Stomach (tissue), 19 donors: Measurements from ENCODE around the gene KIAA1210. TPM values are rescaled to one million over a fixed set of nuclear protein-coding genes. Genes with fewer than 3 reads are reported as not detected.

Experiments
- DNase-seq, 2 donors: peaks; one replicate each; pipeline versions ENCODE4 v3.0.0 to v3.0.0-alpha.2; 2013 to 2019
- H3K27ac ChIP-seq, 5 donors: fragments of 200-600 bp in 4 of 5; sonication (generic) in 4 of 5; one replicate each; pipeline ENCODE4 v1.5.1; 2013 to 2019; ENCODE audit warnings: mild to moderate bottlenecking in 1 of 5, moderate library complexity in 1 of 5
- H3K27me3 ChIP-seq, 3 donors: fragments of 200-600 bp; sonication (generic); one replicate each; pipeline ENCODE4 v1.5.1; 2017 to 2019; ENCODE audit warnings: mixed run types in 1 of 3
- H3K36me3 ChIP-seq, 4 donors: fragments of 200-600 bp; sonication (generic); 1 replicate in 3 of 4; 2 replicates in 1 of 4; pipeline ENCODE4 v1.5.1; 2016 to 2019
- H3K4me1 ChIP-seq, 4 donors: fragments of 200-600 bp; sonication (generic); one replicate each; pipeline ENCODE4 v1.5.1; 2016 to 2019
- H3K4me3 ChIP-seq, 4 donors: fragments of 200-600 bp; sonication (generic) in 3 of 4; one replicate each; pipeline ENCODE4 v1.5.1; 2016 to 2019; ENCODE audit warnings: mild to moderate bottlenecking in 1 of 4
- H3K9me3 ChIP-seq, 4 donors: fragments of 200-600 bp; sonication (generic); one replicate each; pipeline ENCODE4 v1.5.1; 2016 to 2019
- CTCF ChIP-seq, 7 experiments: fragments of 450-650 bp in 4 of 7; fragments of 200-600 bp in 3 of 7; sonication (generic) in 3 of 7; IDR thresholded peaks; one replicate each; pipeline ENCODE4 v1.5.1; 2016 to 2019; ENCODE audit warnings: antibody characterized with exemption in 7 of 7, control low read depth in 2 of 7, mild to moderate bottlenecking in 1 of 7
- EP300 ChIP-seq: sonication (generic); formaldehyde crosslinking; IDR thresholded peaks from one replicate; pipeline ENCODE4 v1.6.1; 2017; ENCODE audit warnings: antibody characterized with exemption
- POLR2A ChIP-seq, 4 donors: fragments of 450-650 bp; IDR thresholded peaks; one replicate each; pipeline ENCODE4 v1.6.1; 2016; ENCODE audit warnings: antibody characterized with exemption in 4 of 4, control low read depth in 2 of 4, mild to moderate bottlenecking in 1 of 4, moderate library complexity in 1 of 4
- POLR2AphosphoS5 ChIP-seq, 3 donors: sonication (generic); formaldehyde crosslinking; IDR thresholded peaks; one replicate each; pipeline ENCODE4 v1.6.1; 2016; ENCODE audit warnings: antibody characterized with exemption in 3 of 3
- WGBS, 5 donors: extraction: QIAGEN DNeasy Blood & Tissue Kit in 3 of 5; methylation state at CpG; one replicate each; pipeline versions ENCODE4 v1.1.5 to v1.1.7; 2013 to 2018; 5-methylcytosine and 5-hydroxymethylcytosine counted together
- intact Hi-C: fragments of 100-400 bp; cut with DNase I; formaldehyde crosslinking; loops from one replicate; pipeline ENCODE4 v1.15.1; 2023; ENCODE audit warnings: low total_unique reads
- long read RNA-seq, 10 donors: transcript quantifications; one replicate each; lab custom pipeline, GENCODE V29; 2026
- polyA plus RNA-seq, 3 donors: library from polyadenylated mRNA; stranded (reverse); fragments of 200-250 nt; gene quantifications; one replicate each; pipeline ENCODE4 v1.2.3, GENCODE V29; 2013
- total RNA-seq, 5 donors: library from RNA; depleted of rRNA; stranded (reverse); fragments of >200 nt; gene quantifications; one replicate each; pipeline versions ENCODE4 v1.1.0 to v1.2.3, GENCODE V29; 2014 to 2016
- donor health status: healthy with polysubstance abuse.
- donor health status: Bipolar disorder and iron deficiency.
- donor health status: healthy.

The KIAA1210 gene
- total RNA-seq (10 to 100 TPM in 1 of 5 donors, not detected in 4; 44.3 TPM), polyA plus RNA-seq (not detected)
- long read RNA-seq, donor 1, result 0 reads
- long read RNA-seq, donor 2, result 0 reads
- long read RNA-seq, donor 3, result 0 reads
- long read RNA-seq, donor 4, result 0 reads
- long read RNA-seq, donor 5, result 0 reads
- long read RNA-seq, donor 6, result 0 reads
- long read RNA-seq, donor 7, result 0 reads
- long read RNA-seq, donor 8, result 0 reads
- long read RNA-seq, donor 9, result 0 reads
- long read RNA-seq, donor 10, result 0 reads

DNA sequence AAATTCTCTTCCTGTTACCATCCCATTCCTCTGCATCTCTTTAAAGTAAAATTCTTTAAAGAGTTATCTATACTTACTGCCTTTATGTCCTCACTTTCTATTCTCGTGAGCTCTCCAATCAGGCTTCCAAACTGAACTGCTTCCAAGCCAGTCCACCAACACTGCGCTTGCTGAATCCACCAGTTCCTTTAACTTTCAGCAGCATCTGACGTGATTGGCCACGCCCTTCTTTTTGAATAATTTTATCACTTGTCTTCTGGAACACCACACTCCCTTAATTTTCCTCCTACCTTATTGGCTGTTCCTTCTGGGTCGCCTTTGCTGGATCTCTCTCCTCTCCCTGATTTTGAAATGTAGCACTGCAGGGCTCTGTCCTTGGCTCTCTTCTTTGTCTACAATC is at the start of gene KIAA1210:
TSS of gene KIAA1210 (minus strand) at position 163 of the 400 bp plus-strand sequence. CDS start 4,170 bp downstream, outside the sequence.
- intact Hi-C loops, result no loop called here
- Histone ChIP-seq H3K27ac (no peak within 1 kb of the TSS), H3K9me3 (no peaks in the 10 kb centered on the region), H3K36me3 (no peaks in the 10 kb centered on the region), H3K4me3 (no peak within 1 kb of the TSS), H3K27me3 (no peaks in the 10 kb centered on the region), H3K4me1 (no peaks in the 10 kb centered on the region)
- TF ChIP-seq EP300 (no peak), CTCF (IDR thresholded peaks at IDR 0.05) (no peak)
- 36 to 78% (median 48%) methylated on average over 5 of the region's 5 CpGs for WGBS, 5 donors
- no peak for DNase-seq

DNA sequence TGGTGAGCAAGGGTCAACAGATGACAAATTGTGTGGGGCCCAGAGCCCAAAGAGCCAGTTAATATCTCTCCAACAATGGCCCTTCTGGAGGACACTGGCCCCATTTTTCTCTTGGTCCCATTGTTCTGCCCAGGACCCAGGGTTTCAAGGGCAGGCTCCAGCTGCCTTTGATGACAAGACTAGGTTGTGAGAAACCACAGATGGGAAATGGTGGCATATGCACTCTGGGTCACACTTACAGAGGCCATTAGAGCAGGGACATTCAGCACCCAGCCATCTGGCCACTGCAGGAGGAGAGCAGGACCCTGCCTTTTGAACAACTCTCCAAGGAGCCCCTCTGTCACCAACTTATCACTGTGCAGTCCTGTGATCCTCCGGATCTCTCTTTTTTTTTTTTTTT is 49.7 kb upstream of the KIAA1210 start:
- 0 to 100% (median 86%) methylated on average over 1 of the region's 1 CpG for WGBS, 5 donors
- H3K27me3 ChIP-seq, result no peaks in the 10 kb centered on the region
- no peak overlapping the region for H3K4me3 ChIP-seq
- intact Hi-C loops, result no loop called here
- TF ChIP-seq EP300, result no peak
- no peaks in the 10 kb centered on the region for H3K4me1 ChIP-seq
- no peaks in the 10 kb centered on the region for H3K36me3 ChIP-seq
- no peaks in the 10 kb centered on the region for H3K9me3 ChIP-seq
- no peak for DNase-seq
- no peak overlapping the region for H3K27ac ChIP-seq

DNA sequence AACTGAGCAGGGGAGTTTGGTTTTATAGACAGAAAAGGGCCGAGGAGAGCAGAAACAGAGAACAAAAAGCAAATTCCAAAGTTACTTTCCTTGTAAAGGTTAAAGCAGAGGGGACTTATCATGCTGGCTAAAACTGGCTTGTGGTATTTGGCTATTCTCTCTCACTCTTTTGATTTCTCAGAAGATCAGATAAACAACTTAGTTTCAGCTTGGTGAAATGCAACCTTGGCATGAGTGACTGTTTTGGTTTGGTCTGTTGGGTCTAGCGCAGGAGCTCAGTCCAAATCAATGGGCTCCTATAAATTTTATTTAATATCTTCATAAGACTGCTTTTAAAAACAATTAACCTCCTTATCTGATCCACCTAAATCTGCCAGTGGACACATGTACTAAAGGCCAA is 47.3 kb upstream of the KIAA1210 start:
- Histone ChIP-seq H3K27ac (no peak overlapping the region), H3K4me1 (no peaks in the 10 kb centered on the region), H3K27me3 (no peaks in the 10 kb centered on the region), H3K36me3 (no peaks in the 10 kb centered on the region), H3K4me3 (no peak overlapping the region), H3K9me3 (no peaks in the 10 kb centered on the region)
- TF ChIP-seq EP300, result no peak
- no peak for TF ChIP-seq CTCF (IDR thresholded peaks at IDR 0.05)
- no peak for TF ChIP-seq POLR2AphosphoS5 (IDR thresholded peaks at IDR 0.05)
- TF ChIP-seq POLR2A (IDR thresholded peaks at IDR 0.05), result no peak
- 32 to 53% (median 52%) methylated on average over 2 of the region's 2 CpGs for WGBS, 5 donors
- no peak for DNase-seq
- intact Hi-C loops, result no loop called here

GRCh38 chrX:119168104-119168503 is 40.5 kb upstream of the KIAA1210 start:
- no peak overlapping the region for H3K27ac ChIP-seq
- intact Hi-C loops, result no loop called here
- no peaks in the 10 kb centered on the region for H3K36me3 ChIP-seq
- no peaks in the 10 kb centered on the region for H3K4me1 ChIP-seq
- no peak for TF ChIP-seq POLR2AphosphoS5 (IDR thresholded peaks at IDR 0.05)
- TF ChIP-seq EP300, result no peak
- TF ChIP-seq POLR2A (IDR thresholded peaks at IDR 0.05), result no peak
- TF ChIP-seq CTCF (IDR thresholded peaks at IDR 0.05), result no peak
- H3K27me3 ChIP-seq, result no peaks in the 10 kb centered on the region
- no peak for DNase-seq
- H3K4me3 ChIP-seq, result no peak overlapping the region
- 27 to 32% (median 28%) methylated on average over 2 of the region's 2 CpGs for WGBS, 5 donors
- H3K9me3 ChIP-seq, result no peaks in the 10 kb centered on the region

GRCh38 chrX:119158226-119158625 is 30.6 kb upstream of the KIAA1210 start:
- Histone ChIP-seq H3K9me3 (no peaks in the 10 kb centered on the region), H3K27ac (no peak overlapping the region), H3K27me3 (peaks cover 0 to 3% (median under 1%) of the 10 kb centered on the region in 3 donors), H3K36me3 (no peaks in the 10 kb centered on the region), H3K4me3 (no peak overlapping the region), H3K4me1 (no peaks in the 10 kb centered on the region)
- DNase-seq, result no peak
- intact Hi-C loops, result no loop called here
- 59 to 78% (median 71%) methylated on average over 3 of the region's 3 CpGs for WGBS, 5 donors
- TF ChIP-seq EP300 (no peak), CTCF (IDR thresholded peaks at IDR 0.05) (no peak), POLR2A (IDR thresholded peaks at IDR 0.05) (no peak), POLR2AphosphoS5 (IDR thresholded peaks at IDR 0.05) (no peak)
